Measurements from ENCODE around the gene RLF. TPM values are rescaled to one million over a fixed set of nuclear protein-coding genes. Genes with fewer than 3 reads are reported as not detected.
A peak's percentile ranks its signal among the peaks of the same experiment; 100 is the strongest.

RLF gene
- total and polyA plus RNA-seq, 9 of the 15 experiments (the other 6 are each of a cell fraction or from before 2014, with no cell fraction given) = 3.6 to 35.0 (median 21.2) TPM

DNA sequence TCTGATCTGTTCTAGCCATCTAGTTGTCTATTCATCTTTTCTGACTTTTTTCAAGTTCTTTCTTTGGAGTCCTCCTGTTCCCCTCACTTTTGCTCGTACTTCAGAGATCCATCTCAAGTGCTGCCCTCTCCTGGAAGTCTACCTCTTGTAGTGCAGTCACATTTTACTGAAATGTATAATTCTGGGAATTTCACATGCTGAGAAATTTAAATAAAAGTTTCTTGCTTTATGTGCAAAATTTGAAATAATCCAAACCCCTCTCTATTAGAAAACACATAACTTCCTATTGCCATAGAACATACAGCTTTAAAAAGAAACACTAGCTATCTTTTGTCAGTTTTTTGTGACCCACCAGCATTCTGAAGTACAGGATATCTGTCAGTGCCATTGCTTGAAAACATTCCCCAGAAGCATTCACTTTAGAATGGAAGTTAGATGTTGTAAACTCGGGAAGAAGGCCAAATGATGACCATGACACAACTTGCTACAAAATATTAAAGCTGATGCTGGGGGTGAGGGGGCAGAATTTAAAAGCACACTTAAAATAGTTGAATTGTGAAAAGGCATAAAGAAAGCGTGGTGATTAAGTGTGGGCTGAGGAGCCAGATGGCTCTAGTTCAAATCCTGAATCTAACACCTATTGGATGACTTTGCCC is 22.0 kb downstream of the RLF start (continued):
- TF ChIP-seq, protein P1, sequence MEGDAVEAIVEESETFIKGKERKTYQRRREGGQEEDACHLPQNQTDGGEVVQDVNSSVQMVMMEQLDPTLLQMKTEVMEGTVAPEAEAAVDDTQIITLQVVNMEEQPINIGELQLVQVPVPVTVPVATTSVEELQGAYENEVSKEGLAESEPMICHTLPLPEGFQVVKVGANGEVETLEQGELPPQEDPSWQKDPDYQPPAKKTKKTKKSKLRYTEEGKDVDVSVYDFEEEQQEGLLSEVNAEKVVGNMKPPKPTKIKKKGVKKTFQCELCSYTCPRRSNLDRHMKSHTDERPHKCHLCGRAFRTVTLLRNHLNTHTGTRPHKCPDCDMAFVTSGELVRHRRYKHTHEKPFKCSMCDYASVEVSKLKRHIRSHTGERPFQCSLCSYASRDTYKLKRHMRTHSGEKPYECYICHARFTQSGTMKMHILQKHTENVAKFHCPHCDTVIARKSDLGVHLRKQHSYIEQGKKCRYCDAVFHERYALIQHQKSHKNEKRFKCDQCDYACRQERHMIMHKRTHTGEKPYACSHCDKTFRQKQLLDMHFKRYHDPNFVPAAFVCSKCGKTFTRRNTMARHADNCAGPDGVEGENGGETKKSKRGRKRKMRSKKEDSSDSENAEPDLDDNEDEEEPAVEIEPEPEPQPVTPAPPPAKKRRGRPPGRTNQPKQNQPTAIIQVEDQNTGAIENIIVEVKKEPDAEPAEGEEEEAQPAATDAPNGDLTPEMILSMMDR (IDR thresholded peaks at IDR 0.05 in 2 of 3, conservative IDR thresholded peaks at IDR 0.05 in 1 of 3; ENCODE audit: insufficient read depth in 2 of 3, low read depth in 1 of 3, low read length in 3 of 3) = peak; percentile 43 to 76 (median 64); a peak in 5 of 6 replicates
- TF ChIP-seq RFX1 (IDR thresholded peaks at IDR 0.05) = no peak
- TF ChIP-seq ZNF507 (tag; conservative IDR thresholded peaks at IDR 0.05) = no peak
- TF ChIP-seq, protein P2, sequence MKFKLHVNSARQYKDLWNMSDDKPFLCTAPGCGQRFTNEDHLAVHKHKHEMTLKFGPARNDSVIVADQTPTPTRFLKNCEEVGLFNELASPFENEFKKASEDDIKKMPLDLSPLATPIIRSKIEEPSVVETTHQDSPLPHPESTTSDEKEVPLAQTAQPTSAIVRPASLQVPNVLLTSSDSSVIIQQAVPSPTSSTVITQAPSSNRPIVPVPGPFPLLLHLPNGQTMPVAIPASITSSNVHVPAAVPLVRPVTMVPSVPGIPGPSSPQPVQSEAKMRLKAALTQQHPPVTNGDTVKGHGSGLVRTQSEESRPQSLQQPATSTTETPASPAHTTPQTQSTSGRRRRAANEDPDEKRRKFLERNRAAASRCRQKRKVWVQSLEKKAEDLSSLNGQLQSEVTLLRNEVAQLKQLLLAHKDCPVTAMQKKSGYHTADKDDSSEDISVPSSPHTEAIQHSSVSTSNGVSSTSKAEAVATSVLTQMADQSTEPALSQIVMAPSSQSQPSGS (CRISPR knock-in tag; IDR thresholded peaks at IDR 0.05) = no peak
- 0 out of 2 replicates have a peak, but pooled peaks have one; percentile 7 for TF ChIP-seq ZNF384 (IDR thresholded peaks at IDR 0.05; ENCODE audit: low read depth, low read length)
- TF ChIP-seq NFXL1 (CRISPR knock-in tag; IDR thresholded peaks at IDR 0.05) = no peak
- TF ChIP-seq RAD21 (CRISPR knock-in tag; conservative IDR thresholded peaks at IDR 0.05 in 1 of 2, IDR thresholded peaks at IDR 0.05 in 1 of 2) = peak; percentile 28 to 61; a peak in 3 of 4 replicates
- TF ChIP-seq ATF7 (IDR thresholded peaks at IDR 0.05) = no peak
- no peak for TF ChIP-seq ZNF41 (CRISPR knock-in tag; conservative IDR thresholded peaks at IDR 0.05)
- TF ChIP-seq ZC3H8 (IDR thresholded peaks at IDR 0.05) = no peak
- TF ChIP-seq ZNF316 (IDR thresholded peaks at IDR 0.05) = peak; percentile 54; the same call in 1 of the 2 replicates
- TF ChIP-seq CBX5 (IDR thresholded peaks at IDR 0.05; ENCODE audit: borderline replicate concordance, low read depth) = no peak
- TF ChIP-seq, protein P3, sequence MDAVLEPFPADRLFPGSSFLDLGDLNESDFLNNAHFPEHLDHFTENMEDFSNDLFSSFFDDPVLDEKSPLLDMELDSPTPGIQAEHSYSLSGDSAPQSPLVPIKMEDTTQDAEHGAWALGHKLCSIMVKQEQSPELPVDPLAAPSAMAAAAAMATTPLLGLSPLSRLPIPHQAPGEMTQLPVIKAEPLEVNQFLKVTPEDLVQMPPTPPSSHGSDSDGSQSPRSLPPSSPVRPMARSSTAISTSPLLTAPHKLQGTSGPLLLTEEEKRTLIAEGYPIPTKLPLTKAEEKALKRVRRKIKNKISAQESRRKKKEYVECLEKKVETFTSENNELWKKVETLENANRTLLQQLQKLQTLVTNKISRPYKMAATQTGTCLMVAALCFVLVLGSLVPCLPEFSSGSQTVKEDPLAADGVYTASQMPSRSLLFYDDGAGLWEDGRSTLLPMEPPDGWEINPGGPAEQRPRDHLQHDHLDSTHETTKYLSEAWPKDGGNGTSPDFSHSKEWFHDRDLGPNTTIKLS (IDR thresholded peaks at IDR 0.05; ENCODE audit: borderline replicate concordance, low read depth) = no peak
